CD4-positive, alpha-beta T cell (primary cell): Measurements from ENCODE around the gene SLC37A1. TPM values are rescaled to one million over a fixed set of nuclear protein-coding genes. Genes with fewer than 3 reads are reported as not detected.

Experiments used
- ATAC-seq: fragments of 200-7000 bp; cut with Tn5 transposase; one replicate; pipeline ENCODE4 v1.10.0; 2022; ENCODE audit warnings: mild to moderate bottlenecking; ENCODE audit not compliant: poor library complexity
- CTCF ChIA-PET: fragments of 350-600 bp; sonication (Branson Sonifier 250); formaldehyde crosslinking; loops from one replicate; lab custom pipeline; 2021; ENCODE audit warnings: antibody characterized with exemption, inconsistent platforms; lab: Charles Lee
- POLR2A ChIA-PET: fragments of 350-600 bp; sonication (Branson Sonifier 250); formaldehyde crosslinking; loops from one replicate; lab custom pipeline; 2021; ENCODE audit warnings: antibody characterized with exemption, inconsistent platforms; lab: Charles Lee
- DNase-seq, 14 experiments: peaks; one replicate each; pipeline ENCODE4 v3.0.0-alpha.2; 2013 to 2020; ENCODE audit warnings: mixed read lengths in 2 of 14
- H3K27ac ChIP-seq, 2 donors: one replicate each; pipeline versions ENCODE4 v1.5.1 to v1.7.0; 2013; ENCODE audit warnings: low read length in 2 of 2, low read depth in 1 of 2, mild to moderate bottlenecking in 1 of 2
- H3K27me3 ChIP-seq, 2 experiments: 1 replicate in 1 of 2; 2 replicates in 1 of 2; pipeline versions ENCODE4 v1.6.1 to v1.7.0; 2013; ENCODE audit warnings: low read length in 2 of 2, control low read depth in 1 of 2, mild to moderate bottlenecking in 1 of 2, moderate library complexity in 1 of 2; ENCODE audit not compliant: insufficient read depth in 2 of 2, control insufficient read depth in 1 of 2
- H3K36me3 ChIP-seq: one replicate; pipeline ENCODE4 v1.6.1; 2013; ENCODE audit warnings: low read length, control low read depth; ENCODE audit not compliant: insufficient read depth
- H3K4me1 ChIP-seq: one replicate; pipeline ENCODE4 v1.6.1; 2013; ENCODE audit warnings: low read length, control low read depth; ENCODE audit not compliant: insufficient read depth
- H3K4me3 ChIP-seq: one replicate; pipeline ENCODE4 v1.5.1; 2013; ENCODE audit warnings: mild to moderate bottlenecking, low read length, moderate library complexity
- H3K9me3 ChIP-seq, 2 experiments: 1 replicate in 1 of 2; 2 replicates in 1 of 2; pipeline versions ENCODE4 v1.6.1 to v1.7.0; 2013; ENCODE audit warnings: low read length in 2 of 2, mild to moderate bottlenecking in 2 of 2, control low read depth in 1 of 2, moderate library complexity in 1 of 2; ENCODE audit not compliant: control insufficient read depth in 1 of 2, insufficient read depth in 1 of 2
- H3K27ac Mint-ChIP-seq: one replicate; pipeline ENCODE4 v1.8.0; 2020; ENCODE audit warnings: mixed read lengths
- H3K27me3 Mint-ChIP-seq: one replicate; pipeline ENCODE4 v1.8.0; 2021; ENCODE audit warnings: mixed read lengths
- H3K36me3 Mint-ChIP-seq: one replicate; pipeline ENCODE4 v1.8.0; 2021; ENCODE audit warnings: low read depth, mixed read lengths
- H3K4me1 Mint-ChIP-seq: one replicate; pipeline ENCODE4 v1.8.0; 2021; ENCODE audit warnings: low read depth, mixed read lengths
- H3K4me3 Mint-ChIP-seq: one replicate; pipeline ENCODE4 v1.8.0; 2020; ENCODE audit warnings: mild to moderate bottlenecking, mixed read lengths
- H3K9me3 Mint-ChIP-seq: one replicate; pipeline ENCODE4 v1.8.0; 2020; ENCODE audit warnings: mixed read lengths
- intact Hi-C, 2 experiments: fragments of 100-400 bp; cut with DNase I in 1 of 2; cut with micrococcal nuclease in 1 of 2; formaldehyde crosslinking; loops; one replicate each; pipeline versions ENCODE4 v1.15.1 to v1.9.0; 2023 to 2025; cut with DNase I, micrococcal nuclease
- total RNA-seq, 174 experiments: library from RNA in 2 of 174; stranded (reverse) in 2 of 174; gene quantifications; one replicate each; pipeline ENCODE4 v1.2.3 and lab custom pipeline; 2021 to 2026
- TF ChIP-seq, protein P1 (sequence below): fragments of 200-600 bp; IDR thresholded peaks from one replicate; pipeline ENCODE4 v1.8.0; 2022; ENCODE audit warnings: antibody characterized with exemption, mild to moderate bottlenecking

Gene SLC37A1
- total RNA-seq, 2 experiments from 2014 or later, result 16.4 to 16.7 TPM

DNA sequence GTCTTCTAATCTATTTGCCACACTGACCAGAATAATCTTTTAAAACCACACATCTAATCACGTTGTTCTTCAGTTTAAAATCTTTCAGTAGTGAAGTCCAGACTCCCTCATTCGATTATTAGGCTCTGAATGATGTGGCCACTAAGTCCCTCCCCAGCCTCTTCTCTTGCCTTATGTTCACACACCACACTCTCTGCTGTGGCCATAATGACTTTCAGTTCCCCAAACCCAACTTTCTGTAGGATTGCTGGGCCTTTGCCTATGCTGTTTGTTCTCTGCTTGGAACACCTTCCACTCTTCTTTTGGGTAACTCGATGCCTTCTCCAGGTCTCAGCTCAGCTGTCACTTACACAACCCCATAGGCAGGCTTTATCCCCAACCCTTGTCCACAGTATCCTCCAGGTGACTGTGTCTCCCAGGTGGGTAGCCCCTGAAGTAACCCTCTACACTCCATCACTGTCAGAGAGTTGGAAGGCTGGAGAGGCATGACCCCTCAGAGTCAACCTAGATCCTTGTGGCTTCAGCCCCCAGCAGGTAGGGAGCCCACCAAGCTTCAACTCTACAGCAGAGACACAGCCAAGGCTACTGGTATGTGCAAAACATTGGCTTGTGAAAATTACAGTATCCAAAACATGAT lies 8.4 kb upstream of the SLC37A1 start:
- H3K9me3 Mint-ChIP-seq, result no peaks in the 10 kb centered on the region
- Histone ChIP-seq H3K27me3 (no peaks in the 10 kb centered on the region), H3K4me1 (peaks cover 4% of the 10 kb centered on the region), H3K36me3 (no peaks in the 10 kb centered on the region), H3K4me3 (no peak overlapping the region), H3K27ac (no peak overlapping the region), H3K9me3 (no peaks in the 10 kb centered on the region)
- no peak overlapping the region for H3K4me3 Mint-ChIP-seq
- H3K4me1 Mint-ChIP-seq, result peaks cover 4% of the 10 kb centered on the region
- ATAC-seq (no peak), DNase-seq (peak in 1 of 14 experiments; percentile 17)
- CTCF ChIA-PET, result no interaction called here
- POLR2A ChIA-PET, result no interaction called here
- H3K27me3 Mint-ChIP-seq, result no peaks in the 10 kb centered on the region
- no peaks in the 10 kb centered on the region for H3K36me3 Mint-ChIP-seq
- TF ChIP-seq, protein P1, sequence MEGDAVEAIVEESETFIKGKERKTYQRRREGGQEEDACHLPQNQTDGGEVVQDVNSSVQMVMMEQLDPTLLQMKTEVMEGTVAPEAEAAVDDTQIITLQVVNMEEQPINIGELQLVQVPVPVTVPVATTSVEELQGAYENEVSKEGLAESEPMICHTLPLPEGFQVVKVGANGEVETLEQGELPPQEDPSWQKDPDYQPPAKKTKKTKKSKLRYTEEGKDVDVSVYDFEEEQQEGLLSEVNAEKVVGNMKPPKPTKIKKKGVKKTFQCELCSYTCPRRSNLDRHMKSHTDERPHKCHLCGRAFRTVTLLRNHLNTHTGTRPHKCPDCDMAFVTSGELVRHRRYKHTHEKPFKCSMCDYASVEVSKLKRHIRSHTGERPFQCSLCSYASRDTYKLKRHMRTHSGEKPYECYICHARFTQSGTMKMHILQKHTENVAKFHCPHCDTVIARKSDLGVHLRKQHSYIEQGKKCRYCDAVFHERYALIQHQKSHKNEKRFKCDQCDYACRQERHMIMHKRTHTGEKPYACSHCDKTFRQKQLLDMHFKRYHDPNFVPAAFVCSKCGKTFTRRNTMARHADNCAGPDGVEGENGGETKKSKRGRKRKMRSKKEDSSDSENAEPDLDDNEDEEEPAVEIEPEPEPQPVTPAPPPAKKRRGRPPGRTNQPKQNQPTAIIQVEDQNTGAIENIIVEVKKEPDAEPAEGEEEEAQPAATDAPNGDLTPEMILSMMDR, result no peak
- no peak overlapping the region for H3K27ac Mint-ChIP-seq
- intact Hi-C loops, result no loop called here

DNA sequence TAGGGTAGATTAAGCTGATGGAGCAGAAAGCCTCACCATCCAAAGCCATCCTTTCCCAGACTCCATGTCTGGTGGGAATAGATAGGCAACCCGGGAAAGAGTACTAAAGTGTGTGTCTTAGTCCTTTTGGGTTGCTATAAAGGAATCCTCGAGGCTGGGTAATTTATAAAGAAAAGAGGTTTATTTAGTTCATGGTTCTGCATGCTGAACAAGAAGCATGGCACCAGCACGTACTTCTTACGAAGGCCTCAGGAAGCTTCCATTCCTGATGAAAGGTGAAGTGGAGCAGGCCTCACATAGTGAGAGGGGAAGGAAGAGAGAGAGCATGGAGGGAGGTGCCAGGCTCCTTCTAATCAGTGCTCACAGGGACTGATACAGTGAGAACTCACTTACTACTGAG lies 6.2 kb upstream of the SLC37A1 start:
- intact Hi-C loops, result no loop called here
- no peak overlapping the region for H3K4me3 Mint-ChIP-seq
- no peaks in the 10 kb centered on the region for H3K27me3 Mint-ChIP-seq
- DNase-seq (no peak), ATAC-seq (no peak)
- CTCF ChIA-PET, result no interaction called here
- peaks cover 4% of the 10 kb centered on the region for H3K4me1 Mint-ChIP-seq
- no peak overlapping the region for H3K4me3 ChIP-seq
- peaks cover 4% of the 10 kb centered on the region for H3K4me1 ChIP-seq
- H3K9me3 ChIP-seq, result no peaks in the 10 kb centered on the region
- H3K36me3 ChIP-seq, result no peaks in the 10 kb centered on the region
- H3K27ac Mint-ChIP-seq, result no peak overlapping the region
- H3K9me3 Mint-ChIP-seq, result no peaks in the 10 kb centered on the region
- H3K27ac ChIP-seq, result no peak overlapping the region
- H3K27me3 ChIP-seq, result no peaks in the 10 kb centered on the region
- TF ChIP-seq, protein P1, result no peak
- POLR2A ChIA-PET, result no interaction called here
- H3K36me3 Mint-ChIP-seq, result no peaks in the 10 kb centered on the region

DNA sequence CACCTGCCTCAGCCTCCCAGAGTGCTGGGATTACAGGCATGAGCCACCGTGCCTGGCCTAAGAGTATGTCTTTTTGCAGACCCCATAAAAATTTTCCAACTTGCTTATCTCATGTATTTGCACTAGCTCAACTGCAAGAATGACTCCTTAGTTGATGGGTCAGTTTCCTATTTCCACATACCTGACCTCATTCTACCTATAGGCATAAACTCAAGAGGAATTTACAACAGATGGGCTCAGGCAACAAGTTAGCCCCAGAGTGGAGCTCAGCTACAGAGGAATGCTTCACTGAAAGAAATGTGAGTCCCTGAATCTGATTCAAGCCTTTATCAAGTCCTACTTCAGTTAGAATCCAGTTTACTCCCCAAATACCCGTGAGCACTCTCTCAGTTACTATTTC lies 5.3 kb upstream of the SLC37A1 start:
- Histone ChIP-seq H3K36me3 (no peaks in the 10 kb centered on the region), H3K27ac (no peak overlapping the region), H3K4me3 (no peak overlapping the region), H3K4me1 (peaks cover 10% of the 10 kb centered on the region), H3K27me3 (no peaks in the 10 kb centered on the region), H3K9me3 (no peaks in the 10 kb centered on the region)
- H3K27me3 Mint-ChIP-seq, result no peaks in the 10 kb centered on the region
- no peak overlapping the region for H3K27ac Mint-ChIP-seq
- H3K9me3 Mint-ChIP-seq, result no peaks in the 10 kb centered on the region
- POLR2A ChIA-PET, result no interaction called here
- CTCF ChIA-PET, result no interaction called here
- H3K4me3 Mint-ChIP-seq, result no peak overlapping the region
- intact Hi-C loops, result no loop called here
- DNase-seq, result no peak
- H3K4me1 Mint-ChIP-seq, result peaks cover 4% of the 10 kb centered on the region
- ATAC-seq, result no peak
- TF ChIP-seq, protein P1, result no peak
- H3K36me3 Mint-ChIP-seq, result peaks cover 3% of the 10 kb centered on the region
